GM03348 (cell line): ENCODE results near the gene TMEM117.

Experiments used
- DNase-seq: peaks from one replicate; pipeline ENCODE4 v3.0.0; 2012; ENCODE audit warnings: low spot score

The TMEM117 gene

GRCh38 chr12:43964033-43964432 lies 128.2 kb downstream of the TMEM117 start:
- DNase-seq, result no peak

- no peak for DNase-seq
These were observed 129.1 kb downstream of the TMEM117 start for GRCh38 chr12:43964961-43965360.

DNA sequence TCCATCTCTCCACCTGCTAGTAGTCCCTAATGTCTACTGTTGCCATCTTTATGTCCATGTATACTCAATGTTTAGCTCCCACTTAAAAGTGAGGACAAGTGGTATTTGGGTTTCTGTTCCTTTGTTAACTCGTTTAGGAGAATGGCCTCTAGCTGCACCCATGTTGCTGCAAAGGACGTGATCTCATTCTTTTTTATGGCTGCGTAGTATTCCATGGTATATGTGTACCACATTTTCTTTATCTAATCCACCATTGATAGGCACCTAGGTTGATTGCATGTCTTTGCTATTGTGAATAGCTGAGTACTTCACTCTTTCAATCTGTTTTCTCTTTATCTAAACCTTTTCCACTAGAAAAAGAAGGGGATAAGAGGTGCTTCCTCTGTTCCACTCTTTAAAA lies 130.0 kb downstream of the TMEM117 start:
- DNase-seq, result no peak

GRCh38 chr12:43968736-43969135 lies 132.9 kb downstream of the TMEM117 start:
- no peak for DNase-seq

- peak; percentile 22 for DNase-seq
These were observed 134.0 kb downstream of the TMEM117 start for GRCh38 chr12:43969882-43970281.

- no peak for DNase-seq
These were observed 137.5 kb downstream of the TMEM117 start for GRCh38 chr12:43973385-43973784.

DNA sequence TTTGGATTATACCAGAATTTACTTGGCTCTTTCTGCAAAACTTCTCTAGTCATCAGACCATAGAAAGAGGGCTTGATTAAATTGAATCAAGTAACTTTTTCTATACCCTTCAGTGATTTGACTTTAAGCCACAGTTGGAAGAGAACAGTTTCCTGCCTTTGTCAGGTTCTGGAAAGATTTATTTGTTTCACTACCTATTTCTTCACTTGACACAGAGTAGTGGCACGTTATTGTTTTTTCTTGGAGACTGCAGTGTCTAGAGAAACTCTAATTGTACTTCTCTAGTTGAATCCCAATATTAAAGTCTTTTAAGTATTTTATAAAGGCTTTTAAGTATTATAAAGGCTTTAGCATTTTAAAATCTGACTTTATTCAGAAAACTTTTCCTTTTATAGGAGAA lies 138.1 kb downstream of the TMEM117 start:
- DNase-seq, result no peak

DNA sequence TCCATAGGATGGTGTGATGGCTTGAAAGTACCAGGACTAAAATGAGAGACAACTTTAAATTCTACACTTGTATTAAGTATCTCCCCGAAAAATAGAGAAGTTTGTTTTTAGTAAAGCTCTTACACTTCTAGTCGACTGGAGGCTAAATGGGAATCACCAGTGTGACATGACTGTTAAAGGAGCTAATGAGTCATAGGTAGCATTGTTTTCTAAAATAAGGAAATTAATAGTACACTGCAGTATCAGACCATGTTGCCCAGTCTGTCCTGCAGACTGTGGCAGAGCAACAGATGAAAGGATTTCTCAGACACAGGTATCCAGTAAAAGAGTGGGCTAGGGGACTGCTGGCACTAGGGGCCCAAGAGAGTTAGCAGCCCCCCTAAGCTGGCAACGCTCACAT lies 140.1 kb downstream of the TMEM117 start:
- DNase-seq, result no peak

DNA sequence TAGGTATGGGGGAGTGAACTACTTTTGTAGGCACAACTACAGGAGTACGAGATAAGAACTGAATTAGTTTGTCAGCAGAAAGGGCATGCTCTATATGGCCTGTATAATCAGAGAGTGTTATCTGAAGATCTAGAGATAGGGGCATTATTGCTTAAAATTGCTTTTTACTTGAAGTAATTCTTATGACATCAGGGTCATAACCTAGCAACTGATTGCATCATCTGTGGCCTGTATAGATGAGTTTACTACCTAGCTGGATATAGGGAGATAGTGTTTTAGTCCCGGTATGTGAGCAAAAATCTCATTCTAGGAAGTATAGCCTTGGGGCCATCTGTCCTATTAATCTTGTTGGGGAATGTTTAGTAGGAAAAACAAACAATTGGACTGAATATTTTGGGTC lies 142.7 kb downstream of the TMEM117 start:
- no peak for DNase-seq

DNA sequence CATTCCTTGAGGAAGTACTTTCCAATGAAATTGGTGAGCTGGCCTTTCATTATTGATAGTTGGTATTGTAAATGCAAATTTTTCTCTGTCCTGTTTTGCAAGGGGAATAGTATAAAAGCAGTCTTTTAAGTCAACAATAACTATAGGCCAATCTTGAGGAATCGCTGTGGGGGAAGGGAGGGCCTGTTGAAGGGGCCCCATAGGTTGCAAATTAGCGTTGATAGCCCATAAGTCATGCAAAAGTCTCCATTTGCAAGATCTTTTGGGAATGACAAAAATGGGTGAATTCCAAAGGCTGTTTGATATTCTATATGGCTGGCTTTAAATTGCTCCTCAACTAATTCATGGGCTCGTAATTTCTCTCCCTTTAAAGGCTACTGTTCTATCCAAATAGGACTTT lies 143.6 kb downstream of the TMEM117 start:
- no peak for DNase-seq

GRCh38 chr12:43980627-43981191 lies 144.8 kb downstream of the TMEM117 start:
- DNase-seq, result no peak

DNA sequence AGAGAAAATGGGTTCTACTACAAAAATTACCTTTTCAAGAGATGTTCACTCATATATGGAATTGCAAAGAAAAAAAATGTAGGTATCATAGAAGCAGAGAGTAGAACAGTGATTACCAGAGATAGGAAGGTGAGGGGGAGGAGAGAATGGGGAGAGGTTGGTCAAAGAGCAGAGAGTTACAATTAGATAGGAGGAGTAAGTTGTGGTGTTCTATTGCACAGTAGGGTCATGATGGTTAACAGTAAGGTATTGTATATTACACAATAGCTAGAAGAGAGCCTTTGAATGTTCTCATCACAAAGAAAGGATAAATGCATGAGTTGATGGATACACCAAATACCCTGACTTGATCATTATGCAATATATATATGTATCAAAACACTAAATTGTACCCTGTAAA lies 145.8 kb downstream of the TMEM117 start:
- no peak for DNase-seq

GRCh38 chr12:43982544-43982943 lies 146.7 kb downstream of the TMEM117 start:
- no peak for DNase-seq

GRCh38 chr12:43988838-43989560 lies 153.1 kb downstream of the TMEM117 start:
- no peak for DNase-seq

GRCh38 chr12:43992856-43993255 lies 157.0 kb downstream of the TMEM117 start:
- no peak for DNase-seq

GRCh38 chr12:44000309-44000952 lies 164.6 kb downstream of the TMEM117 start:
- peak; percentile 71 for DNase-seq

DNA sequence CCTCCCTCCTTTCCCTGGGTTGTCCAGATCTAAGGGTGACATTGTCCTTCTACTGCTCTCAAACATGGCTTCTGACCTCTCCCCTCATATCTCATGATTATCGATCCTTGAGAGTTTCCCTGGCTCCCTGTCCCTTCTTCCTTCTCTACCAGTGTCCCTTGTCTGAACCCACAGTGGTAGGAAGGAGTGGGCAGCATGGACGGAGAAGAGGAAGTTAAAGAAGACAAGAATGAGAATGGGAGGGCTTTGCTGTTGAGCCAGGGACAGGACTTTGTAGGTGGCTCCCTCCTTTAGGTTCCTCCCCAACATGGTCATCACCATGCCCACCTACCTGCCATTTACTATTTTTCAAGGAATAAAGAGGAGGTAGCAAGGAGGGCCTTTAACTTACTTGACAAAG lies 166.7 kb downstream of the TMEM117 start:
- DNase-seq, result no peak

DNA sequence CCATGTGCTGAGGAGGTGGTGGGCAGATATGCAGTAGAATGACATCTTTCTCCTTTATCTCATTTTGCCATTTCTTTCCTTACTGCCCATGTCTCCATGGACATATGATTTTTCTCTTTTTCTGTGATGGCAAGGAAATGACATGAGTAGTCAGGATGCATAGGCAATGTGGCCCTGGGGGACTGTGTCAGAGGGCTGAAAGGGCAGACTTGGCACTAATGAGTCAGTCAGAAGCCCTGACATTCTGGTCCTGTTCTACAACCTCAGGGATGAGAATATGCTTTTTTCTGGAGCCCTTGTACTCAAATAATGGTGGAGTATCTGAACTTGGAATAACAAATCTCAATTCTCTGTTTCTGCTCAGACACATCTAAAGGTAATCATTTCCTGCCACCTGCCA lies 167.8 kb downstream of the TMEM117 start:
- DNase-seq, result no peak

GRCh38 chr12:44015333-44015941 lies 179.6 kb downstream of the TMEM117 start:
- DNase-seq, result peak; percentile 56

GRCh38 chr12:44017216-44017615 lies 181.3 kb downstream of the TMEM117 start:
- no peak for DNase-seq

DNA sequence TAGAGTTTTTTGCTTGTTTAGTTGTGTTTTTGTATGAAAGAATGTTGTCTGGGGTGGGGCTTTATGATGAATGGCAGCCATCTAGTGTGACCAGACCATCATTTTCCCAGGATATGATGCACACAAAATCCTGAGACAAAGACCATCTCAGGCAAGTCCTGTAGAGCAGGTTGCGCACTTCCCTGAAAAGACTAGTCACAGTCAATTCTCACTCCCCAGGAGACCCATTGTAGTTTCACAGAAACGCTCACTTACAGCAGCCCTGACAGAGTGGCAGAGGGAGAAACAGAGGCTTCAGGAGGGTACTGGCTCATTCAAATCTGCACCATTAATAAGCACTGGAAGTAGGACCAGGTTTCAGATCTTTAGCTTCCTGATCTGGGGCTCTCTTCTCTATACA lies 183.2 kb downstream of the TMEM117 start:
- DNase-seq, result no peak

GRCh38 chr12:44020555-44020954 lies 184.7 kb downstream of the TMEM117 start:
- no peak for DNase-seq

DNA sequence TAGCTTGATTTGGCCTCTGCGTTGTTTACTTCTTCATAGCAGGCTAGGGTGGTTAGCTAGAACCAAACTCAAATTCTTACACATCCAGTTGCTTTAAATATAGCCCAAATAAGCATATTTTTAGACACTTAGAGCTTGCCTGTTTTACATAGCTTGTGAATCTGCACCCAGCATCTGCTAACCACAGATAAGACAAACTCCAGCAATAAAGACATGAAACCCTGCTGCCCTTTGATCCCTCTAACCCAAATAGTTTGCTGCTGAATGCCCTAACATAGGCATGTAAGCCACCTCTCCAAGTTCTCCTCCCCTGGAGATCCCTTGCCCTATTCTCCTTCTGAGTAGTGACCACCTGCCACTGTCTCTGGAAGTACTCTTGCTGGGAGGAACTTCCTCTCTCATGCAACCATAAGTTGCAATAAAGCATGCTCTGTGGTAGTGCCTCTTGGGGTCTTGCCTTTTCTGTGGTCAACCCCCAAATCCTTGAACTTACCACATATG lies 185.6 kb downstream of the TMEM117 start:
- DNase-seq, result no peak
